D721Med (cell line): ENCODE results near the gene METTL15.
"Not testable (repeated sequence)": the region's sequence is repeated elsewhere in the genome, so short reads cannot be mapped to it uniquely, and the experiment has no call there.

Experiments used
- DNase-seq: peaks from one replicate; pipeline ENCODE4 v3.0.0; 2011; ENCODE audit warnings: low spot score; ENCODE audit not compliant: insufficient read length
- FAIRE-seq: peaks from 2 replicates; lab custom pipeline; 2011; peaks lifted over from hg19 to GRCh38; lab: Jason Lieb, UNC
- CTCF ChIP-seq: IDR thresholded peaks from 2 replicates; pipeline ENCODE4 v1.5.1; 2012; ENCODE audit warnings: mild to moderate bottlenecking, control low read depth; ENCODE audit not compliant: insufficient read depth; ENCODE audit errors: missing control alignments

METTL15 gene

GRCh38 chr11:28176351-28176750, 68.2 kb downstream of the METTL15 start:
- TF ChIP-seq CTCF = no peak
- FAIRE-seq = no peak

GRCh38 chr11:28195449-28195848, 87.3 kb downstream of the METTL15 start:
- no peak for TF ChIP-seq CTCF
- no peak for DNase-seq

More at GRCh38 chr11:28176351-28176750, 68.2 kb downstream of the METTL15 start:
- DNase-seq = no peak

GRCh38 chr11:28209906-28210305, 101.7 kb downstream of the METTL15 start:
- FAIRE-seq = no peak

More at GRCh38 chr11:28195449-28195848, 87.3 kb downstream of the METTL15 start:
- no peak for FAIRE-seq

GRCh38 chr11:28222063-28222462, 113.9 kb downstream of the METTL15 start:
- FAIRE-seq, DNase-seq: not testable (repeated sequence)

More at GRCh38 chr11:28209906-28210305, 101.7 kb downstream of the METTL15 start:
- no peak for TF ChIP-seq CTCF
- DNase-seq = no peak

GRCh38 chr11:28223577-28223976, 115.4 kb downstream of the METTL15 start:
- FAIRE-seq (no peak), DNase-seq (no peak)
- TF ChIP-seq CTCF = no peak

GRCh38 chr11:28223994-28224393, 115.8 kb downstream of the METTL15 start:
- no peak for DNase-seq
- TF ChIP-seq CTCF = no peak
- FAIRE-seq = no peak

GRCh38 chr11:28227460-28227859, 119.3 kb downstream of the METTL15 start:
- DNase-seq (no peak), FAIRE-seq (no peak)
- TF ChIP-seq CTCF = no peak
